Prostate gland (tissue), 2 donors: ENCODE data around the gene FBLN5. TPM values are rescaled to one million over a fixed set of nuclear protein-coding genes. Genes with fewer than 3 reads are reported as not detected.
A peak's percentile ranks its signal among the peaks of the same experiment; 100 is the strongest.

Experiments used
- DNase-seq: peaks from one replicate; pipeline ENCODE4 v3.0.0-alpha.2; 2019; ENCODE audit warnings: low spot score
- H3K27ac ChIP-seq, 2 donors: fragments of 200-600 bp; sonication (generic); 2 replicates each; pipeline ENCODE4 v1.5.1; 2017 to 2019
- H3K27me3 ChIP-seq: fragments of 200-600 bp; sonication (generic); replicated peaks from 2 replicates; pipeline ENCODE4 v1.5.1; 2019; ENCODE audit not compliant: insufficient read depth
- H3K36me3 ChIP-seq, 2 donors: fragments of 200-600 bp; sonication (generic); 1 replicate in 1 of 2; 2 replicates in 1 of 2; pipeline versions ENCODE4 v1.5.1 to v1.8.1; 2017 to 2019
- H3K4me1 ChIP-seq: fragments of 200-600 bp; sonication (generic); replicated peaks from 2 replicates; pipeline ENCODE4 v1.5.1; 2019
- H3K4me3 ChIP-seq, 2 donors: fragments of 200-600 bp; sonication (generic); 2 replicates each; pipeline ENCODE4 v1.5.1; 2017 to 2019
- H3K9me3 ChIP-seq: fragments of 200-600 bp; sonication (generic); 2 replicates; pipeline ENCODE4 v1.5.1; 2017
- POLR2A ChIP-seq: fragments of 450-650 bp; IDR thresholded peaks from one replicate; pipeline ENCODE4 v1.6.1; 2016; ENCODE audit warnings: antibody characterized with exemption, mild to moderate bottlenecking
- POLR2AphosphoS5 ChIP-seq: sonication (generic); formaldehyde crosslinking; IDR thresholded peaks from one replicate; pipeline ENCODE4 v1.6.1; 2017; ENCODE audit warnings: antibody characterized with exemption
- WGBS: methylation state at CpG from one replicate; pipeline ENCODE4 v1.1.5; 2018; 5-methylcytosine and 5-hydroxymethylcytosine counted together
- intact Hi-C: fragments of 100-400 bp; cut with DNase I; formaldehyde crosslinking; loops from one replicate; pipeline ENCODE4 v1.14.2; 2022
- total RNA-seq, 2 donors: library from RNA; depleted of rRNA; stranded (reverse); fragments of >200 nt; gene quantifications; one replicate each; pipeline ENCODE4 v1.1.0, GENCODE V29; 2016
- TF ChIP-seq, protein P1 (sequence below), 4 experiments: fragments of 200-600 bp in 2 of 4; fragments of 450-650 bp in 2 of 4; sonication (generic) in 2 of 4; IDR thresholded peaks; 1 replicate in 3 of 4; 2 replicates in 1 of 4; pipeline ENCODE4 v1.5.1; 2016 to 2019; ENCODE audit warnings: antibody characterized with exemption in 4 of 4, mild to moderate bottlenecking in 2 of 4, moderate library complexity in 2 of 4

Gene FBLN5
- total RNA-seq, 2 donors from 2014 or later, result 12.5 to 125 TPM

DNA sequence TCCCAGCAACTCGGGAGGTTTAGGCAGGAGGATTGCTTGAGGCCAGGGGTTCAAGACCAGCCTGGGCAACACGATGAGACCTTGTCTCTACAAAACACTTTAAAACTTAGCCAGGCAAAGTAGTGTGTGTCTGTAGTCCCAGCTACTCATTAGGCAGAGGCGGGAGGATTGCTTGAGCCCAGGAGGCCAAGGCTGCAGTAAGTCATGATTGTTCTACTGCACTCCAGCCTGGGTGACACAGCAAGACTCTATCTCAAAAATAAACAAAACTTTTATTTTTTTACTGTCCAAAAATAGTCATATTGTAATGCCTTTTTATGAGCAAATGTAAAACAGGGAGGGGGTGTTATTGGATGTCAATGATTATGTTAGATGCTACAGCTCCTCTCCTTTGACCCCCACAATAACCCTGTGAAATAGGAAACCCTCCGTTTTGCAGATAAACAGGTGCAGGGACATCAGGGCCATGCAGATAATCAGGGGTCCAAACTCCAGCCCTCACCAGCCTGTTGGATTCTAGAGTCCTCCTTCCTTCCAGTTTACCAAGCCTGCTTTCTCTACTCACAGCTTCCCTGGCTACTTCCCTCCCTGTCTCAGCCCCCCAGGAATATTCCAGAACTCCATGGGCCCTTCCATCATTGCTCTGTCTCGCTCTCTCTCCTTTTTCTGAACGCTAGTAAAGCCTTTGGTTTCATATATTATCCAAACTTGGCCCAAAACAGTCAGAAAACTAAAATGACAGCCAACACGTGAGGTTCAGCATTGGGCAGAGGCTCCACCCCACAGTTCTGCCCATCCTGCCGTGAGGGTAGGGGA, 5.9 kb upstream of the FBLN5 start:
- no peaks in the 10 kb centered on the region for H3K9me3 ChIP-seq
- no peak overlapping the region for H3K27ac ChIP-seq
- TF ChIP-seq, protein P1, sequence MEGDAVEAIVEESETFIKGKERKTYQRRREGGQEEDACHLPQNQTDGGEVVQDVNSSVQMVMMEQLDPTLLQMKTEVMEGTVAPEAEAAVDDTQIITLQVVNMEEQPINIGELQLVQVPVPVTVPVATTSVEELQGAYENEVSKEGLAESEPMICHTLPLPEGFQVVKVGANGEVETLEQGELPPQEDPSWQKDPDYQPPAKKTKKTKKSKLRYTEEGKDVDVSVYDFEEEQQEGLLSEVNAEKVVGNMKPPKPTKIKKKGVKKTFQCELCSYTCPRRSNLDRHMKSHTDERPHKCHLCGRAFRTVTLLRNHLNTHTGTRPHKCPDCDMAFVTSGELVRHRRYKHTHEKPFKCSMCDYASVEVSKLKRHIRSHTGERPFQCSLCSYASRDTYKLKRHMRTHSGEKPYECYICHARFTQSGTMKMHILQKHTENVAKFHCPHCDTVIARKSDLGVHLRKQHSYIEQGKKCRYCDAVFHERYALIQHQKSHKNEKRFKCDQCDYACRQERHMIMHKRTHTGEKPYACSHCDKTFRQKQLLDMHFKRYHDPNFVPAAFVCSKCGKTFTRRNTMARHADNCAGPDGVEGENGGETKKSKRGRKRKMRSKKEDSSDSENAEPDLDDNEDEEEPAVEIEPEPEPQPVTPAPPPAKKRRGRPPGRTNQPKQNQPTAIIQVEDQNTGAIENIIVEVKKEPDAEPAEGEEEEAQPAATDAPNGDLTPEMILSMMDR (IDR thresholded peaks at IDR 0.05), result no peak
- TF ChIP-seq POLR2A (no peak), POLR2AphosphoS5 (no peak)
- intact Hi-C loops, result no loop called here
- no peak overlapping the region for H3K4me3 ChIP-seq
- no peaks in the 10 kb centered on the region for H3K4me1 ChIP-seq
- 74% methylated on average over 8 of the region's 8 CpGs for WGBS
- H3K27me3 ChIP-seq, result no peaks in the 10 kb centered on the region
- H3K36me3 ChIP-seq, result no peaks in the 10 kb centered on the region
- no peak for DNase-seq

DNA sequence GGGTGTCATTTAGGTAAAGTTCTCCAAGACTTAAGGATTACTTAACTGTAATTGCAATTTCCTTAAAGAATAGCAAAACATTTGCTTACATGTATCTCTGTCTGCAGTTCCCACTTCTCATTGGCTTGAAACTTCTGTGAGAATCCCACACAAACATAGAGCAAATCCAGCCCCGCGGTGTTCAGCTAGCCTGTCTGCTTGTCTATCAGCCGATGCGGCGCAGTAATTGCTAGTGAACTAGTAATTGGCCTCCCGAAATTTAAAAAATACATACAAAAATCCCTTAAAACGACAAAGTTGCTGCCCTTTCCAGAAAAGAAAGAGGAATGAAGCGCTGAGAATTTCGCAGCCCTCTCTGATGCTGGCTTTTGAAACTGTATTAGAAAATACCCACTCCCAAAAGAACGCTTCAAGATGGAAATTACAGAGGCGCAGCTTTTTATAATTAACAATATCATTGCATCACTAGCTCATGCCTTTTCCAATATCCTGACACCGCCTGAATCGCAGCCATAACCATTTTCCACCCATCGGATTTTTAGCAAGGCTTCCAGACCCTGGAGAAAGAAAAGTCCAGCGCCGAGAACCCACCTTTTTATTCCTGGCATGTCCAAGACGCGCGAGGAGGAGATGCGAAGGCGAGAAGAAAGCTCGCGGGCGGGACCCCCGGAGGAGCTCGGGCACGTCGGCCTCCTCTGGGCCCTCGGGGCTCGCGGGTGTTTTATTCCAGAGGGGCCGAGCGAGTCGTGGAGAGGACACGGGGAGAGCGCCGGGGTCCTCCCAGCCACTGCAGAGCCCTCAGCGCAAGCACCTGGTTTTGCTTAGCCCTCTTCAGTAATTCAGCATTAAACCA, 646 bp downstream of the FBLN5 start:
- intact Hi-C loops, result no loop called here
- H3K4me3 ChIP-seq, result peak overlapping the region; percentile 36 to 40
- no peak for TF ChIP-seq POLR2AphosphoS5
- TF ChIP-seq POLR2A, result no peak
- TF ChIP-seq, protein P1 (IDR thresholded peaks at IDR 0.05), result no peak
- DNase-seq, result no peak
- peak overlapping the region; percentile 57 to 66 for H3K27ac ChIP-seq
- no peaks in the 10 kb centered on the region for H3K4me1 ChIP-seq
- H3K27me3 ChIP-seq, result no peaks in the 10 kb centered on the region
- 5% methylated on average over 38 of the region's 38 CpGs for WGBS
- H3K36me3 ChIP-seq, result no peaks in the 10 kb centered on the region
- H3K9me3 ChIP-seq, result no peaks in the 10 kb centered on the region

GRCh38 chr14:91945751-91946621, 1.5 kb downstream of the FBLN5 start:
- no peaks in the 10 kb centered on the region for H3K9me3 ChIP-seq
- H3K4me1 ChIP-seq, result no peaks in the 10 kb centered on the region
- no peak for DNase-seq
- TF ChIP-seq POLR2AphosphoS5, result no peak
- TF ChIP-seq, protein P1 (IDR thresholded peaks at IDR 0.05), result no peak
- no peak for TF ChIP-seq POLR2A
- H3K27ac ChIP-seq, result peak overlapping the region; percentile 31 to 66
- 27% methylated on average over 10 of the region's 10 CpGs for WGBS
- H3K4me3 ChIP-seq, result peak overlapping the region; percentile 36 to 40
- intact Hi-C loops, result no loop called here
- H3K36me3 ChIP-seq, result no peaks in the 10 kb centered on the region
- H3K27me3 ChIP-seq, result no peaks in the 10 kb centered on the region

- no peaks in the 10 kb centered on the region for H3K9me3 ChIP-seq
- no peak overlapping the region for H3K4me3 ChIP-seq
- no peaks in the 10 kb centered on the region for H3K36me3 ChIP-seq
- H3K27ac ChIP-seq, result no peak overlapping the region
- 94% methylated on average over 9 of the region's 9 CpGs for WGBS
- TF ChIP-seq, protein P1 (IDR thresholded peaks at IDR 0.05), result no peak
- TF ChIP-seq POLR2A, result no peak
- TF ChIP-seq POLR2AphosphoS5, result no peak
- intact Hi-C loops, result no loop called here
- no peak for DNase-seq
- no peaks in the 10 kb centered on the region for H3K27me3 ChIP-seq
- H3K4me1 ChIP-seq, result no peaks in the 10 kb centered on the region
Measured at GRCh38 chr14:91942946-91943345, 4.5 kb downstream of the FBLN5 start.
